Measurements from ENCODE around the gene CEP19.

Gene CEP19

GRCh38 chr3:196661400-196661799 is 50.6 kb downstream of the CEP19 start:
- Histone ChIP-seq H3K36me3 (ENCODE audit: insufficient read depth, low read length) (peaks cover 75% of the 10 kb centered on the region), H3K79me2 (ENCODE audit: insufficient read depth, low read length) (peaks cover 44% of the 10 kb centered on the region), H3K27ac (ENCODE audit: low read length) (no peak overlapping the region), H3K27me3 (ENCODE audit: insufficient read depth, low read length, poor library complexity) (no peaks in the 10 kb centered on the region), H3K9me3 (ENCODE audit: insufficient read depth, low read length, severe bottlenecking) (no peaks in the 10 kb centered on the region), H2AFZ (ENCODE audit: low read depth, low read length) (no peak overlapping the region), H3K4me2 (ENCODE audit: insufficient read depth, low read length) (no peak overlapping the region), H4K20me1 (ENCODE audit: insufficient read depth, low read length) (peaks cover 58% of the 10 kb centered on the region), H3K4me1 (ENCODE audit: insufficient read depth, low read length) (peaks cover 7% of the 10 kb centered on the region), H3K9ac (ENCODE audit: low read depth, low read length) (no peak overlapping the region), H3K4me3 (ENCODE audit: low read depth in 1 of 2, low read length in 2 of 2) (no peak overlapping the region)
- DNase-seq (no peak), ATAC-seq (ENCODE audit: insufficient read depth, low read depth) (no peak)
- no peak for TF ChIP-seq EZH2 (IDR thresholded peaks at IDR 0.05; ENCODE audit: borderline replicate concordance, low read depth, low read length, severe bottlenecking)

GRCh38 chr3:196660381-196661166 is 51.5 kb downstream of the CEP19 start:
- no peak overlapping the region for H3K4me2 ChIP-seq (ENCODE audit: insufficient read depth, low read length)
- no peak overlapping the region for H3K27ac ChIP-seq (ENCODE audit: low read length)
- DNase-seq = no peak
- no peak for ATAC-seq (ENCODE audit: insufficient read depth, low read depth)
- no peak overlapping the region for H2AFZ ChIP-seq (ENCODE audit: low read depth, low read length)
- no peaks in the 10 kb centered on the region for H3K9me3 ChIP-seq (ENCODE audit: insufficient read depth, low read length, severe bottlenecking)
- H3K27me3 ChIP-seq (ENCODE audit: insufficient read depth, low read length, poor library complexity) = no peaks in the 10 kb centered on the region
- H3K4me3 ChIP-seq (ENCODE audit: low read depth in 1 of 2, low read length in 2 of 2) = no peak overlapping the region
- TF ChIP-seq CTCF (IDR thresholded peaks at IDR 0.05; ENCODE audit: borderline replicate concordance, extremely low read depth, low read length, poor library complexity, severe bottlenecking) (no peak), EZH2 (IDR thresholded peaks at IDR 0.05; ENCODE audit: borderline replicate concordance, low read depth, low read length, severe bottlenecking) (no peak)
- no peak overlapping the region for H3K9ac ChIP-seq (ENCODE audit: low read depth, low read length)
- H3K79me2 ChIP-seq (ENCODE audit: insufficient read depth, low read length) = peaks cover 52% of the 10 kb centered on the region
- H3K36me3 ChIP-seq (ENCODE audit: insufficient read depth, low read length) = peaks cover 77% of the 10 kb centered on the region
- peaks cover 61% of the 10 kb centered on the region for H4K20me1 ChIP-seq (ENCODE audit: insufficient read depth, low read length)
- peaks cover 7% of the 10 kb centered on the region for H3K4me1 ChIP-seq (ENCODE audit: insufficient read depth, low read length)

GRCh38 chr3:196659901-196660351 is 52.1 kb downstream of the CEP19 start:
- no peak overlapping the region for H3K27ac ChIP-seq (ENCODE audit: low read length)
- ATAC-seq (ENCODE audit: insufficient read depth, low read depth) = no peak
- peaks cover 7% of the 10 kb centered on the region for H3K4me1 ChIP-seq (ENCODE audit: insufficient read depth, low read length)
- peaks cover 58% of the 10 kb centered on the region for H3K79me2 ChIP-seq (ENCODE audit: insufficient read depth, low read length)
- no peaks in the 10 kb centered on the region for H3K9me3 ChIP-seq (ENCODE audit: insufficient read depth, low read length, severe bottlenecking)
- H4K20me1 ChIP-seq (ENCODE audit: insufficient read depth, low read length) = peaks cover 67% of the 10 kb centered on the region
- DNase-seq = no peak
- no peaks in the 10 kb centered on the region for H3K27me3 ChIP-seq (ENCODE audit: insufficient read depth, low read length, poor library complexity)
- TF ChIP-seq EZH2 (IDR thresholded peaks at IDR 0.05; ENCODE audit: borderline replicate concordance, low read depth, low read length, severe bottlenecking) (no peak), CTCF (IDR thresholded peaks at IDR 0.05; ENCODE audit: borderline replicate concordance, extremely low read depth, low read length, poor library complexity, severe bottlenecking) (no peak)
- H3K4me2 ChIP-seq (ENCODE audit: insufficient read depth, low read length) = no peak overlapping the region
- H3K9ac ChIP-seq (ENCODE audit: low read depth, low read length) = no peak overlapping the region
- H2AFZ ChIP-seq (ENCODE audit: low read depth, low read length) = no peak overlapping the region
- no peak overlapping the region for H3K4me3 ChIP-seq (ENCODE audit: low read depth in 1 of 2, low read length in 2 of 2)
- peaks cover 83% of the 10 kb centered on the region for H3K36me3 ChIP-seq (ENCODE audit: insufficient read depth, low read length)

Data from DND-41 (cell line).